ENCODE measurements around the gene PPARD. TPM values are rescaled to one million over a fixed set of nuclear protein-coding genes. Genes with fewer than 3 reads are reported as not detected.
"Not testable (repeated sequence)": the region's sequence is repeated elsewhere in the genome, so short reads cannot be mapped to it uniquely, and the experiment has no call there.

PPARD gene
- total and polyA plus RNA-seq, 10 donors, result 9.4 to 37.4 (median 30.2) TPM

GRCh38 chr6:35432291-35432690 is 89.9 kb downstream of the PPARD start:
- Histone ChIP-seq H3K36me3 (peaks cover 0 to 19% (median 11%) of the 10 kb centered on the region in 6 donors), H3K4me3 (no peak overlapping the region), H3K27ac (no peak overlapping the region), H3K4me1 (no peaks in the 10 kb centered on the region), H3K9me3 (peaks cover 7 to 37% (median 30%) of the 10 kb centered on the region in 8 donors), H3K27me3 (replicated peaks in 1 of 7) (no peaks in the 10 kb centered on the region)
- no peak for DNase-seq
- TF ChIP-seq, protein P1, sequence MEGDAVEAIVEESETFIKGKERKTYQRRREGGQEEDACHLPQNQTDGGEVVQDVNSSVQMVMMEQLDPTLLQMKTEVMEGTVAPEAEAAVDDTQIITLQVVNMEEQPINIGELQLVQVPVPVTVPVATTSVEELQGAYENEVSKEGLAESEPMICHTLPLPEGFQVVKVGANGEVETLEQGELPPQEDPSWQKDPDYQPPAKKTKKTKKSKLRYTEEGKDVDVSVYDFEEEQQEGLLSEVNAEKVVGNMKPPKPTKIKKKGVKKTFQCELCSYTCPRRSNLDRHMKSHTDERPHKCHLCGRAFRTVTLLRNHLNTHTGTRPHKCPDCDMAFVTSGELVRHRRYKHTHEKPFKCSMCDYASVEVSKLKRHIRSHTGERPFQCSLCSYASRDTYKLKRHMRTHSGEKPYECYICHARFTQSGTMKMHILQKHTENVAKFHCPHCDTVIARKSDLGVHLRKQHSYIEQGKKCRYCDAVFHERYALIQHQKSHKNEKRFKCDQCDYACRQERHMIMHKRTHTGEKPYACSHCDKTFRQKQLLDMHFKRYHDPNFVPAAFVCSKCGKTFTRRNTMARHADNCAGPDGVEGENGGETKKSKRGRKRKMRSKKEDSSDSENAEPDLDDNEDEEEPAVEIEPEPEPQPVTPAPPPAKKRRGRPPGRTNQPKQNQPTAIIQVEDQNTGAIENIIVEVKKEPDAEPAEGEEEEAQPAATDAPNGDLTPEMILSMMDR (IDR thresholded peaks at IDR 0.05 in 8 of 11, conservative IDR thresholded peaks at IDR 0.05 in 3 of 11), result no peak
- TF ChIP-seq POLR2AphosphoS5 (IDR thresholded peaks at IDR 0.05) (no peak), POLR2A (IDR thresholded peaks at IDR 0.05) (no peak)
- 63 to 81% (median 77%) methylated on average over 4 of the region's 4 CpGs for WGBS, 5 donors
- intact Hi-C loops (cut with DNase I; ENCODE audit: low total_unique reads), result no loop called here

DNA sequence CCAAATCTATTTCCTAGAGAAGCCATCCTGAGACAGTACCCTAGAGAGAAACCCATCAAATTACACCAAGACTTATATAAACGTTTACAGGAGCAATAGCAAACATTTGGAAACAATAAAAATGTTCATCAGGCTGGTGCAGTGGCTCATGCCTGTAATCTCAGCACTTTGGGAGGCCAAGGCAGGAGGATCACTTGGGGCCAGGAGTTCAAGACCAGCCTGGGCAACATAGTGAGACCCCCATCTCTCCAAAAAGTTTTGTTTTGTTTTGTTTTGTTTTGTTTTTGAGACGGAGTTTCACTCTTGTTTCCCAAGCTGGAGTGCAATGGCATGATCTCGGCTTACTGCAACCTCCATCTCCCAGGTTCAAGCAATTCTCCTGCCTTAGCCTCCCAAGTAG is 90.3 kb downstream of the PPARD start:
- 75 to 87% (median 84%) methylated on average over 3 of the region's 3 CpGs for WGBS, 5 donors
- intact Hi-C loops (cut with DNase I; ENCODE audit: low total_unique reads), result not testable (repeated sequence)

DNA sequence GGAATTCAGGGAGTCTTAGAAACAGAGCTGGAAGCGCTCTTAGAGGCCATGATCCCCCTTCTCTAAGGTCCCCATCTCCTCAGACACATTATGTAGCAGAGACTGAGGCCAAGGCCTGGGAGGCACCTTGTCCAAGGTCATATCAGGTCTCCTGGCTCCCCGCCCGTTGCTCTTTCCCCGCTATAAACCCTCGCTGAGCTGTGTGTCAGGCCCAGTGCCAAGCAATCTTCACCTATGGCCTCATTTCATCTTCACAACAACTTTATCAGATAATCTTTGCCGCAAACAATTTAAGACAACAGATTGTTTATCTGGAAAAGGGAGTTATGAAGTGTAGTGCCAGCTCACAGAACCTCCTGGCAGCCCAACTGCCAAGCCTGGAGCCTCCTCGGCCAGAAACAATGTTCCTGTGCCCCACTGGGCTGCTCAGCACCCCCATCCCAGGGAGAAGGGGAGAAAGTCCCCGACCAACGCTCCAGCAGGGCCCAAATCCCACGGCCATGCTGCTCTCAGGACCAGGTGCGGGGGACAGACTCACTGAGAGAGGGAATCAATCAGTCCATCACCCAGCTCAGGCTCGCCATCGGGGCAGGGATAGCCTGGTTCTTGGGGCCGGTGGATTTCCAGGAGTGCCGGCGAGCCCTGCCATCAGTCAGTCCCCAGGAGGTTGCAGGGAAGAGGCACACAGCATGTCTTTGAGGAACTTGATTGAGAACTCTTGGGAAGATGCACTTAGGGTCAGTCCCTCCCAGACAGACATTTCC is 92.9 kb downstream of the PPARD start:
- H3K27ac ChIP-seq, result no peak overlapping the region
- intact Hi-C loops (cut with DNase I; ENCODE audit: low total_unique reads), result no loop called here
- no peak overlapping the region for H3K4me3 ChIP-seq
- H3K9me3 ChIP-seq, result peaks cover 0 to 8% (median 3%) of the 10 kb centered on the region in 8 donors
- WGBS, 5 donors, result 86 to 92% (median 88%) methylated on average over 12 to 16 of the region's 16 CpGs
- no peaks in the 10 kb centered on the region for H3K4me1 ChIP-seq
- H3K27me3 ChIP-seq (replicated peaks in 1 of 7), result no peaks in the 10 kb centered on the region
- TF ChIP-seq POLR2AphosphoS5 (IDR thresholded peaks at IDR 0.05) (no peak), POLR2A (IDR thresholded peaks at IDR 0.05) (no peak)
- TF ChIP-seq, protein P1 (IDR thresholded peaks at IDR 0.05 in 8 of 11, conservative IDR thresholded peaks at IDR 0.05 in 3 of 11), result no peak
- no peaks in the 10 kb centered on the region for H3K36me3 ChIP-seq
- DNase-seq, result no peak

More for the DNA sequence above, 90.3 kb downstream of the PPARD start:
- H3K4me3 ChIP-seq; DNase-seq; H3K27me3 ChIP-seq (replicated peaks in 1 of 7); H3K4me1 ChIP-seq; H3K27ac ChIP-seq: not testable (repeated sequence)
- H3K36me3 ChIP-seq, result peaks cover 0 to 15% (median 7%) of the 10 kb centered on the region in 6 donors
- peaks cover 7 to 33% (median 28%) of the 10 kb centered on the region in 8 donors for H3K9me3 ChIP-seq

- DNase-seq, result no peak
Observed at GRCh38 chr6:35436071-35436857, 93.9 kb downstream of the PPARD start.

GRCh38 chr6:35438378-35439065 is 96.2 kb downstream of the PPARD start:
- 94 to 96% (median 95%) methylated on average over 7 of the region's 7 CpGs for WGBS, 5 donors
- DNase-seq; H3K36me3 ChIP-seq; intact Hi-C loops (cut with DNase I; ENCODE audit: low total_unique reads); H3K27ac ChIP-seq; H3K4me1 ChIP-seq; H3K9me3 ChIP-seq; H3K27me3 ChIP-seq (replicated peaks in 1 of 7); H3K4me3 ChIP-seq: not testable (repeated sequence)

More at GRCh38 chr6:35436071-35436857, 93.9 kb downstream of the PPARD start:
- H3K4me3 ChIP-seq, result no peak overlapping the region
- H3K27me3 ChIP-seq (replicated peaks in 1 of 7), result no peaks in the 10 kb centered on the region
- H3K27ac ChIP-seq, result no peak overlapping the region
- intact Hi-C loops (cut with DNase I; ENCODE audit: low total_unique reads), result no loop called here
- TF ChIP-seq, protein P1 (IDR thresholded peaks at IDR 0.05 in 8 of 11, conservative IDR thresholded peaks at IDR 0.05 in 3 of 11), result no peak
- TF ChIP-seq POLR2A (IDR thresholded peaks at IDR 0.05) (no peak), POLR2AphosphoS5 (IDR thresholded peaks at IDR 0.05) (no peak)
- H3K9me3 ChIP-seq, result no peaks in the 10 kb centered on the region
- WGBS, 5 donors, result 80 to 93% (median 86%) methylated on average over 5 to 8 of the region's 8 CpGs
- no peaks in the 10 kb centered on the region for H3K4me1 ChIP-seq
- H3K36me3 ChIP-seq, result no peaks in the 10 kb centered on the region

Measured in spleen (tissue), 11 donors.